H1 (cell line): ENCODE data around the gene MFSD2B. TPM values are rescaled to one million over a fixed set of nuclear protein-coding genes. Genes with fewer than 3 reads are reported as not detected.

Source experiments
- CTCF ChIA-PET: fragments of 300-600 bp; sonication (Branson Sonifier 250); formaldehyde crosslinking; loops from one replicate; lab custom pipeline; 2021; ENCODE audit not compliant: partially characterized antibody; lab: Charles Lee
- POLR2A ChIA-PET: fragments of 300-600 bp; sonication (Branson Sonifier 250); formaldehyde crosslinking; loops from one replicate; lab custom pipeline; 2021; ENCODE audit warnings: inconsistent platforms; ENCODE audit not compliant: partially characterized antibody; lab: Charles Lee
- DNase-seq, 2 experiments: peaks; one replicate each; pipeline versions ENCODE4 v3.0.0 to v3.0.0-alpha.2; 2010 to 2022; ENCODE audit warnings: low spot score in 2 of 2, low read depth in 1 of 2, mixed read lengths in 1 of 2
- FAIRE-seq: peaks from 2 replicates; lab custom pipeline; 2011; peaks lifted over from hg19 to GRCh38; lab: Jason Lieb, UNC
- H2AFZ ChIP-seq: 2 replicates; pipeline ENCODE4 v1.8.1; 2012; ENCODE audit warnings: low read length, inconsistent platforms
- H2AK5ac ChIP-seq: 2 replicates; pipeline ENCODE4 v1.6.1; 2013; ENCODE audit warnings: low read depth, low read length
- H2BK120ac ChIP-seq: replicated peaks from 2 replicates; pipeline ENCODE3; 2013; ENCODE audit warnings: low read depth, low read length, inconsistent platforms
- H2BK12ac ChIP-seq: 2 replicates; pipeline ENCODE4 v1.6.1; 2013; ENCODE audit warnings: low read depth, low read length
- H2BK15ac ChIP-seq: 2 replicates; pipeline ENCODE4 v1.6.1; 2013; ENCODE audit warnings: low read length
- H2BK20ac ChIP-seq: 2 replicates; pipeline ENCODE4 v1.6.1; 2013; ENCODE audit warnings: low read length
- H2BK5ac ChIP-seq: 2 replicates; pipeline ENCODE4 v1.6.1; 2013; ENCODE audit warnings: low read depth, low read length
- H3K14ac ChIP-seq: 2 replicates; pipeline ENCODE4 v1.6.1; 2013; ENCODE audit warnings: inconsistent platforms; ENCODE audit not compliant: insufficient read length
- H3K18ac ChIP-seq: 2 replicates; pipeline ENCODE4 v1.6.1; 2013; ENCODE audit warnings: low read length; ENCODE audit errors: extremely low read depth
- H3K23ac ChIP-seq: 2 replicates; pipeline ENCODE4 v1.6.1; 2013; ENCODE audit warnings: inconsistent platforms; ENCODE audit not compliant: insufficient read length
- H3K23me2 ChIP-seq: 2 replicates; pipeline ENCODE4 v1.6.1; 2013; ENCODE audit warnings: low read depth, low read length
- H3K27ac ChIP-seq: 2 replicates; pipeline ENCODE4 v1.6.1; 2011; ENCODE audit warnings: low read depth, low read length, inconsistent platforms
- H3K27me3 ChIP-seq, 4 experiments: replicated peaks in 1 of 4; 1 replicate in 1 of 4; 2 replicates in 3 of 4; pipeline versions ENCODE4 v1.6.1 to v1.8.1; 2011 to 2013; ENCODE audit warnings: low read length in 3 of 4, mild to moderate bottlenecking in 3 of 4, inconsistent platforms in 2 of 4, mixed read lengths in 2 of 4, moderate library complexity in 1 of 4; ENCODE audit not compliant: control insufficient read depth in 3 of 4, insufficient read depth in 3 of 4; ENCODE audit errors: extremely low read depth in 1 of 4
- H3K36me3 ChIP-seq, 4 experiments: 2 replicates each; pipeline versions ENCODE4 v1.6.1 to v1.8.1; 2011 to 2013; ENCODE audit warnings: mild to moderate bottlenecking in 4 of 4, low read length in 3 of 4, moderate library complexity in 2 of 4, control low read depth in 1 of 4, inconsistent platforms in 1 of 4; ENCODE audit not compliant: insufficient read depth in 4 of 4, control insufficient read depth in 2 of 4
- H3K4ac ChIP-seq: replicated peaks from 2 replicates; pipeline ENCODE3; 2013; ENCODE audit warnings: low read length, low read depth, mixed read lengths, inconsistent platforms; ENCODE audit not compliant: insufficient read length
- H3K4me1 ChIP-seq, 4 experiments: replicated peaks in 1 of 4; 1 replicate in 1 of 4; 2 replicates in 3 of 4; pipeline versions ENCODE4 v1.6.1 to v1.8.1; 2011 to 2013; ENCODE audit warnings: low read length in 3 of 4, inconsistent platforms in 2 of 4, mixed read lengths in 1 of 4; ENCODE audit not compliant: insufficient read depth in 4 of 4, control insufficient read depth in 3 of 4
- H3K4me2 ChIP-seq, 2 experiments: 2 replicates each; pipeline versions ENCODE4 v1.6.1 to v1.8.1; 2011 to 2013; ENCODE audit warnings: low read depth in 2 of 2, low read length in 2 of 2, control low read depth in 1 of 2, inconsistent platforms in 1 of 2, mild to moderate bottlenecking in 1 of 2; ENCODE audit not compliant: insufficient read depth in 1 of 2
- H3K4me3 ChIP-seq, 4 experiments: fragments of 200-600, 300-600 bp in 1 of 4; sonication (generic), shearing (Covaris generic), sonication (Bioruptor Twin) in 1 of 4; 2 replicates each; pipeline versions ENCODE4 v1.5.1 to v1.8.1; 2011 to 2016; ENCODE audit warnings: low read length in 4 of 4, low read depth in 3 of 4, control low read depth in 2 of 4, inconsistent platforms in 2 of 4, mild to moderate bottlenecking in 2 of 4, mixed read lengths in 1 of 4, moderate library complexity in 1 of 4; ENCODE audit not compliant: insufficient read depth in 2 of 4; ENCODE audit errors: extremely low read depth in 1 of 4
- H3K56ac ChIP-seq: replicated peaks from 2 replicates; pipeline ENCODE3; 2013; ENCODE audit warnings: low read depth, mild to moderate bottlenecking, mixed read lengths, low read length, inconsistent platforms; ENCODE audit not compliant: insufficient read length
- H3K79me1 ChIP-seq: 2 replicates; pipeline ENCODE4 v1.6.1; 2013; ENCODE audit warnings: low read depth, low read length, control low read depth
- H3K79me2 ChIP-seq, 2 experiments: 2 replicates each; pipeline versions ENCODE4 v1.6.1 to v1.8.1; 2012 to 2013; ENCODE audit warnings: low read length in 2 of 2, mild to moderate bottlenecking in 2 of 2, inconsistent platforms in 1 of 2; ENCODE audit not compliant: insufficient read depth in 2 of 2, control insufficient read depth in 1 of 2
- H3K9ac ChIP-seq, 4 experiments: replicated peaks in 1 of 4; 1 replicate in 1 of 4; 2 replicates in 3 of 4; pipeline versions ENCODE4 v1.6.1 to v1.8.1; 2011 to 2013; ENCODE audit warnings: low read depth in 3 of 4, low read length in 3 of 4, control low read depth in 2 of 4, mild to moderate bottlenecking in 2 of 4, moderate library complexity in 2 of 4, inconsistent platforms in 1 of 4; ENCODE audit errors: extremely low read depth in 1 of 4
- H3K9me3 ChIP-seq, 2 experiments: 2 replicates each; pipeline versions ENCODE4 v1.6.1 to v1.8.1; 2012 to 2013; ENCODE audit warnings: mild to moderate bottlenecking in 2 of 2, moderate library complexity in 2 of 2, control low read depth in 1 of 2, inconsistent platforms in 1 of 2, low read depth in 1 of 2, low read length in 1 of 2, mixed read lengths in 1 of 2; ENCODE audit not compliant: insufficient read depth in 2 of 2
- H4K20me1 ChIP-seq, 2 experiments: replicated peaks in 1 of 2; 2 replicates each; pipeline versions ENCODE3 to v1.8.1; 2011 to 2013; ENCODE audit warnings: inconsistent platforms in 2 of 2, low read length in 2 of 2, mild to moderate bottlenecking in 1 of 2; ENCODE audit not compliant: insufficient read depth in 2 of 2, control insufficient read depth in 1 of 2
- H4K5ac ChIP-seq: 2 replicates; pipeline ENCODE4 v1.6.1; 2013; ENCODE audit warnings: low read length, low read depth, mixed read lengths, inconsistent platforms; ENCODE audit not compliant: insufficient read length
- H4K8ac ChIP-seq: 2 replicates; pipeline ENCODE4 v1.8.0; 2013; ENCODE audit warnings: mild to moderate bottlenecking, moderate library complexity, low read length, inconsistent platforms; ENCODE audit not compliant: insufficient read depth; ENCODE audit errors: extremely low read depth
- H4K91ac ChIP-seq: replicated peaks from 2 replicates; pipeline ENCODE3; 2013; ENCODE audit warnings: low read length, mixed read lengths, inconsistent platforms; ENCODE audit not compliant: insufficient read length
- ATF3 ChIP-seq: IDR thresholded peaks from 2 replicates; pipeline ENCODE4 v1.6.1; 2011; ENCODE audit warnings: low read depth, mild to moderate bottlenecking, low read length; ENCODE audit not compliant: insufficient read depth
- CEBPB ChIP-seq: IDR thresholded peaks from 2 replicates; pipeline ENCODE4 v1.6.1; 2012; ENCODE audit warnings: low read depth, low read length
- EGR1 ChIP-seq: IDR thresholded peaks from 2 replicates; pipeline ENCODE4 v1.6.1; 2011; ENCODE audit warnings: low read depth, low read length, borderline replicate concordance
- HDAC2 ChIP-seq, 2 experiments: fragments of 300-600 bp in 1 of 2; sonication (generic) in 1 of 2; IDR thresholded peaks; 2 replicates each; pipeline ENCODE4 v1.6.1; 2011 to 2012; ENCODE audit warnings: low read depth in 2 of 2, low read length in 2 of 2, mild to moderate bottlenecking in 2 of 2, moderate library complexity in 2 of 2, borderline replicate concordance in 1 of 2, inconsistent platforms in 1 of 2
- KDM4A ChIP-seq: IDR thresholded peaks from one replicate; pipeline ENCODE4 v1.7.1; 2012; ENCODE audit warnings: low read depth, mild to moderate bottlenecking, moderate library complexity, low read length, inconsistent platforms; ENCODE audit not compliant: severe bottlenecking
- KDM5A ChIP-seq: fragments of 200-600 bp; IDR thresholded peaks from 2 replicates; pipeline ENCODE4 v1.7.1; 2012; ENCODE audit warnings: mild to moderate bottlenecking, low read length, inconsistent platforms, mixed read lengths
- RXRA ChIP-seq: IDR thresholded peaks from 2 replicates; pipeline ENCODE4 v1.6.1; 2011; ENCODE audit warnings: low read depth, mild to moderate bottlenecking, low read length, moderate library complexity; ENCODE audit not compliant: insufficient read depth
- SAP30 ChIP-seq: fragments of 300-600 bp; sonication (generic); IDR thresholded peaks from 2 replicates; pipeline ENCODE4 v1.7.1; 2012; ENCODE audit warnings: low read length, moderate library complexity, mild to moderate bottlenecking, inconsistent platforms; ENCODE audit not compliant: insufficient read depth, insufficient replicate concordance
- SP4 ChIP-seq: IDR thresholded peaks from 2 replicates; pipeline ENCODE4 v1.6.1; 2012; ENCODE audit warnings: low read length, inconsistent platforms
- TAF1 ChIP-seq: IDR thresholded peaks from 2 replicates; pipeline ENCODE4 v1.6.1; 2011; ENCODE audit warnings: mild to moderate bottlenecking, low read depth, low read length
- WGBS, 2 experiments: shearing (Covaris generic) in 1 of 2; methylation state at CpG; one replicate each; pipeline versions ENCODE4 v1.1.6 to v1.1.7; 2013 to 2015; ENCODE audit warnings: low lambda C conversion rate in 2 of 2, mixed read lengths in 2 of 2, inconsistent platforms in 1 of 2, low coverage in 1 of 2, missing lambda C conversion rate in 1 of 2; ENCODE audit not compliant: insufficient replicate concordance in 2 of 2, insufficient coverage in 1 of 2, insufficient read length in 1 of 2; ENCODE audit errors: extremely low coverage in 1 of 2, missing lambda C conversion rate in 1 of 2; 5-methylcytosine and 5-hydroxymethylcytosine counted together
- polyA plus RNA-seq, 7 experiments: library from polyadenylated mRNA; depleted of rRNA in 3 of 7; stranded (reverse) in 5 of 7; unstranded in 2 of 7; fragments of >200 nt in 5 of 7; fragments of 200-250 nt in 2 of 7; gene quantifications; 1 replicate in 5 of 7; 2 replicates in 1 of 7; 4 replicates in 1 of 7; pipeline versions ENCODE4 v1.2.1 to v1.2.3, GENCODE V29; 2011 to 2013; ENCODE audit warnings: missing spikeins in 2 of 7, mixed read lengths in 2 of 7
- total RNA-seq: library from RNA; stranded (reverse); fragmentation: NEBNext Ultra II Directional; extraction: Animal tissue kit (Norgen Biotek cat#: 25700); gene quantifications from 2 replicates; pipeline ENCODE4 v1.2.1, GENCODE V29; 2021
- TF ChIP-seq, protein P1 (sequence below): IDR thresholded peaks from 2 replicates; pipeline ENCODE4 v1.6.1; 2012; ENCODE audit warnings: low read length, inconsistent platforms

MFSD2B gene
- total and polyA plus RNA-seq, 2 of the 8 experiments (the other 6 are each of a cell fraction or from before 2014, with no cell fraction given): 0.33 to 0.48 TPM

DNA sequence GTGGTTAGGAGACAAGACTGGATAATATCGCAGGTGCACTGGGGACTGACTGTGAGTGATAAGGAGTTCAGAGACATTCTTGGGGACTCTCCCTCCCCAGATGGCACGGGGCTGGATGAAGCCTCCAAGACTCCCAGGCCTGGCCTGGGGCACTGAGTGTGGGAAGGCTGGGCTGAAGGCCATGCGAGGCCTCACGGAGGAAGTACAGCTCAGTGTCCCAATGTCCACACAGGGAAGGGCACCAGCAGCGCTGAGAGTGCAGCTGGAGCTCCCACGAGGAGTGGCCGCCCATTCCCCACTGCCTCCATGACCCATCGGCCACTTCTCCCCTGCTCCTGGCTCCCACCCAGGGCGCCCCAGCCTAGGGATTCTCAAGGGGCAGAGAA, 6.5 kb downstream of the MFSD2B start:
- Histone ChIP-seq H3K4ac (no peak overlapping the region), H3K23me2 (no peaks in the 10 kb centered on the region), H2BK20ac (no peak overlapping the region), H3K36me3 (no peaks in the 10 kb centered on the region), H2BK120ac (no peak overlapping the region), H3K27me3 (peaks cover 0 to 1% (median 0%) of the 10 kb centered on the region in 4 experiments; a peak in 2 of 7 replicates), H3K27ac (no peak overlapping the region), H3K4me3 (no peak overlapping the region), H2AK5ac (peak overlapping the region; percentile 5; the same call in 1 of the 2 replicates), H3K79me1 (no peaks in the 10 kb centered on the region), H3K4me1 (peaks cover 0 to 28% (median 4%) of the 10 kb centered on the region in 4 experiments; a peak in 5 of 7 replicates), H3K18ac (no peak overlapping the region; the same call in 1 of the 2 replicates), H2AFZ (no peak overlapping the region), H4K20me1 (no peaks in the 10 kb centered on the region), H3K14ac (no peak overlapping the region), H3K23ac (no peak overlapping the region), H3K79me2 (no peaks in the 10 kb centered on the region), H3K9ac (no peak overlapping the region), H2BK15ac (peak overlapping the region; percentile 72; the same call in 1 of the 2 replicates), H4K91ac (no peak overlapping the region), H4K8ac (peak overlapping the region; percentile 69), H3K9me3 (no peaks in the 10 kb centered on the region), H2BK12ac (peak overlapping the region; percentile 62; the same call in 1 of the 2 replicates), H3K56ac (no peak overlapping the region), H3K4me2 (no peak overlapping the region), H4K5ac (no peak overlapping the region), H2BK5ac (0 out of 2 replicates have a peak overlapping the region, but pooled peaks have one; percentile 15)
- no peak for FAIRE-seq
- POLR2A ChIA-PET: interaction anchor here (1.0 to 2.3 kb wide), 4 partner anchors 11 to 109 kb away, joined by 3 to 9 read pairs (median 6); partner anchors contain the start of gene ATAD2B
- WGBS, 2 experiments: 85% methylated on average over 9 of the region's 9 CpGs; no CpG with 5 or more reads in 1 of the 2 experiments
- CTCF ChIA-PET: interaction anchor here (1.1 to 1.2 kb wide), 2 partner anchors 10 to 44 kb away, joined by 4 to 5 read pairs; no protein-coding TSS in a partner anchor
- DNase-seq: no peak
- TF ChIP-seq SP4 (no peak), ATF3 (no peak), TAF1 (no peak), EGR1 (no peak), KDM5A (no peak), RXRA (no peak), CEBPB (no peak), KDM4A (no peak), HDAC2 (IDR thresholded peaks at IDR 0.05; ENCODE audit: borderline replicate concordance in 1 of 2, low read depth in 2 of 2, low read length in 2 of 2) (no peak), SAP30 (no peak)
- TF ChIP-seq, protein P1, sequence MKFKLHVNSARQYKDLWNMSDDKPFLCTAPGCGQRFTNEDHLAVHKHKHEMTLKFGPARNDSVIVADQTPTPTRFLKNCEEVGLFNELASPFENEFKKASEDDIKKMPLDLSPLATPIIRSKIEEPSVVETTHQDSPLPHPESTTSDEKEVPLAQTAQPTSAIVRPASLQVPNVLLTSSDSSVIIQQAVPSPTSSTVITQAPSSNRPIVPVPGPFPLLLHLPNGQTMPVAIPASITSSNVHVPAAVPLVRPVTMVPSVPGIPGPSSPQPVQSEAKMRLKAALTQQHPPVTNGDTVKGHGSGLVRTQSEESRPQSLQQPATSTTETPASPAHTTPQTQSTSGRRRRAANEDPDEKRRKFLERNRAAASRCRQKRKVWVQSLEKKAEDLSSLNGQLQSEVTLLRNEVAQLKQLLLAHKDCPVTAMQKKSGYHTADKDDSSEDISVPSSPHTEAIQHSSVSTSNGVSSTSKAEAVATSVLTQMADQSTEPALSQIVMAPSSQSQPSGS: no peak
